Activated T-cell treated with anti-CD3 and anti-CD28 coated beads, Interleukin-2, amount 50 U/mL, for 48 hours (primary cell): ENCODE data around the gene TMEM252.

Source experiments
- DNase-seq, 2 experiments: peaks; one replicate each; pipeline ENCODE4 v3.0.0-alpha.2; 2020

Gene TMEM252

DNA sequence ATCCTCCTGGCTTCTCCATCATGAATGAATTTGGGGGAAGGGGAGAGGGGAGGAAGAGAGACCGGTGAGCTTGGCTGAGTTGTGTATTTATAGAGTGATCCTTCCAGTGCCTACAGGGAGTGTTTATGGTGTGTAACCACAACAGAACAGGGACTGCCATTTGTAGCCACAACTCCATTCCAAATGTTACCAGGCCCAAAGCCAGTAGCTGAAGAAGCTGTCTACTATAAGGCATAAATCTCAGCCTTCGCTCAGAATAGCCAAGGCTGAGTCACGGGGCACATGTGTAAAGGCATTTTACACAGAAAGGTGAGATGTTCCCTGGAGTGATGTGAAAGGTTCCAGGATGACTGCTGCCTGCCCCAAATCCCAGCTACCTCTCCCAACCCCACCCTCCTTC is 2.5 kb downstream of the TMEM252 start:
- DNase-seq: no peak

DNA sequence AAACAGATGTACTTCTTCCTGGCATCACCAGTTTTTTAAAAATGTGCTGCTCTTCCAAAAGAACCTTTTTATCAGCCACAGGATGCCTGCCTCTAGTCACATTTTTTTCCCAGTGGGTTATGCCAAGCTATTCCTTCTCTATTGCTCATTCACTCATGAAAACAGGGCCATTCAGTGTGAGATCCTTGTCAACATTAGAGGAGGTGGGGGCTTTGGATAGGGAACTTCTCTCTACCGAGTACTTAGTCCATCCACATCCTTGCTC is 3.1 kb downstream of the TMEM252 start:
- DNase-seq: no peak

DNA sequence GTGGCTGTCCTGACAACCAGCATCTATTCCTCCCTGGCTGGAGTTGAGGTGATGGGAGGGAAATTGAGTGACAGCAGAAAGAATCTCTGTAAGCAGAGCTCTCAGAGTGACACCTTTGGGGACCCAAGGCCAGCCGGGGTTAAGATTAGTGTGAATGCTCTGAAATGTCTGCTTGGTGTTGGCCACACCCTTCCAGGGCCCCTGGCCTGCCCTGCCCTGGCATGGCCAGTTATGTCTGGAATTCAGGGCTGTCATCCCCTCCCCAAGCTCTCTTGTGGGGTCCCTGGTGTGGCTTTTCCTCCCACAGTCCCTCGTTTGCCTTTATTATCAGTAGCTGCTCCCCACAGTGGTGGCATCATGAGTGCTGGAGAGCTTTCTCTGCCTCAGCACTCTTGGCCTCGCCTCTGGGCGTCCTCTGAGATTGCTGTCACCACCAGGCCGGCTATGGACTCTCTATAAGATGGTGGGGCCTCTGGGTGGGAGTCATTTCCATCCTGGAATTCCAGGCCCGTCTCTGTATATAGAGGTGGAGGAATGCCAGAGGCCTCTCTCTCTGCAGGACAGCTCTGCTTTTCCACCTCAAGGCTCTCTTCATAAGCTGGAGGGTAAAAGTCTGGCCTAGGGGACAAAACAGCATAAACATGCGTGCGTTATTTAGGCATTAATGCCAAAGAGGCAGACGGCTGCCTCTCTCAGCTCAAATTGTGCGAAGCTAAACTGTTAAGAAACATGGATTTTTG is 3.6 kb downstream of the TMEM252 start:
- no peak for DNase-seq

DNA sequence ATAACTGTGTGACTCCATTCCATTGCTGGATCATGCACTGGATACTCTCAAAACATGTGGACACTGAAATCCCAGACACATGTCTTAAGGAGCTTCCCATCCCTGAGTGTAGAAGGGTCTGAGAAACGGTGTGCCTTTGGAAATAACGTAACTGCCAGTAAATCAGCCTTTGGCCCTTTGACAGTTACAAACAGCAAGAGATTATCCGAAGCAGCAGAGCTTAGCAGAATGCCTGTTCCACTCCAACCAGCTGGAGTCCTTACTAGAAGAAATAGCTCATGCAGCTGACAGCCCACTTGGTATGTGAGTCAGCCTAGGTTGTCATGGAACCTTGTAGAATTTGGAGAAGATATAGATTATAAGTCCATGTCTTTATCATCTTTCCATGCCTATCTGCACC is 7.0 kb downstream of the TMEM252 start:
- DNase-seq: no peak

DNA sequence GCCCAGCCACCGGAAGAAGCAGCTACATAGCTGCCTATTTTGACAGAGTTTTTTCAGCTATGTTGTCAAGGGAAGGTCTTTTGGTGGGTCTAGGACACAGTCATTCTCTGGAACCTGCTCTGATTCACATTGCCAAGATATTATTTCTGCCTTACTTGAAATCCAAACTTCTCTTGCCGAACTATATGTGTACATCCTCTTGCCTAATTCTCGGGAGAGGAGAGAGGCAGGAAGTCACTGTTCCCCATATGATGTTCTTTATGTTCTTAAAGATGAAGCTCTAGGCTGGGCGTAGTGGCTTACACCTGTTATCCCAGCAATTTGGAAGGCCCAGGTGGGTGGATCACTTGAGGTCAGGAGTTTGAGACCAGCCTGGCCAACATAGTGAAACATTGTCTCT is 8.6 kb downstream of the TMEM252 start:
- no peak for DNase-seq

DNA sequence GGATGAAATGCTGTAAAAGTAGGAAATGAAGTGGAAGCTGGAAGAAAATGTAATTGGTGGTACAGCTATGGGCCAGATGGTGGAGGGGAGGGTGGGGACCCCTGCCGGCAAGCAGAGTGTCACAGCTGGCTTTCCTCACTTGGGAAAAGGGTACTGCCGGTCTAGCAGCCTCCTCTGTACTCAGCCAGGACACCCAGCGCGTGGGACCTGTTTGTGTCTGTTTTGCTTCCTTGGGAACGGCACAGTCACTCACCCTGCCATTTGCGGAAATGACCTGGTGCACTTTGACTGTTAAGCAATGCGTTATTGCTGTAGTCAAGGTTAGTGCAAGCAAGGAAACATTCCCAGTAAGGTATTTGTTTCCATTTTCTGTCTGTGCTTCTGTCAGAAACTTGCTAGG is 10.1 kb downstream of the TMEM252 start:
- DNase-seq: no peak

DNA sequence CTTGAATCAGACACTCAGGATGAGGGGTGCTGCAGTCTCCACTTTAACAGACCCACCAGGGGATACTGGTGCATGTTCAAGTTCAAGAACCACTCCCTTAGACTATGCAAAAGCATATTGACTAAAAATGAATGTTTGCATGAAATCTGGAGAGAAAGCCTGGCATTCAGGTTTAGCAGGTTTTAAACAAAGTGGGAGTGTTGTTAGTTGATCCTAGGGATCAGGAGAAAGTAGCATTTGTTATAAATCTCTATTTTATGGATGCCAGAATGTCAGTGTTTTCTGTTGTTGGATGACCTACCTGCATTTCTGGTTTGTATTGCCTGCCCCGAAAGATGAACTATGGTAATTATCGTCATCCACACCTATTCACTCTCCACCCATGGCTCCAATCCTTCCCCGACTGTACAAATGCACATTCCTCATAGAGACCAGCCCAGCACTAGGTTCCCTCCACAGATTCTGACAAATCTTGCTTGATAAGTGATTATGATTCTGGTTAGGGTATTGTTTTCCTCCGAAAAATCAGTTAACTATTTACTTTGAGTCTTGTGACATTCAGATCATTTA is 17.2 kb downstream of the TMEM252 start:
- no peak for DNase-seq

DNA sequence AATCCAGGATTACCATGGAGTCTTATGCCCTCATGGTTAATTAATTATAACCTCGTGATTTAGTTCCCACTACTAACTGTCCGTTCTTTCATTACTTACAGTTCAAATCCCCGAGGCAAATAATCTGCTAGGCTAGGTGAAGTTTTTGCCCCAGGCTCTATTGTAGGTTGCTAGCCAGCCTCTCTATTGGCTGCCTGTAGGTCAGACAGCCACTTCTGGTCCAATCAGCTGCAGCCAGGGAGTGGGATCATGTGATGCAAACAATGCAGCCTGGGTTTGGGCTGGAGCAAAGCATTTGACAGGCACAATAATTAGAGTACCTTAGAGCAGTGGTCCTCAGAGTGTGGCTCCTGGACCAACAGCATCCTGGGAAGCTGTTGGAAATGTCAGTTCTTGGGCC is 17.7 kb downstream of the TMEM252 start:
- no peak for DNase-seq

DNA sequence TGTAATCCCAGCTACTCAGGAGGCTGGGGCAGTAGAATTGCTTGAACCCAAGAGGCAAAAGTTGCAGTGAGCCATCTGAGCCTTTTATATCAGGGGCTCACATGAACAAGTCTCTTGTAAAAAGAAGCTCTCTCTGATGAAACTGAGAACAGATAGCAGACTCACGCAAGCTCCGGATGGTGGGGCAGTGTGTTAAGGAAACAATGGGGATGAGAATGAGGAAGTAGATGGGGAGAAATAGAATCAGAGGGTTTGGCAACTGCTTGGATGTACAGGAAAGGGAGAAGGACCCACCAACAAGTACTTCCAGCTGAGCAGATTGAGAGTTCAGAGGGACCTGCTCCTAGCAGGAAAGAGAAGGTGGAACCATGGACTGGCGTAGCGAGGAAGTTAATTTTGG is 18.6 kb downstream of the TMEM252 start:
- DNase-seq: no peak

DNA sequence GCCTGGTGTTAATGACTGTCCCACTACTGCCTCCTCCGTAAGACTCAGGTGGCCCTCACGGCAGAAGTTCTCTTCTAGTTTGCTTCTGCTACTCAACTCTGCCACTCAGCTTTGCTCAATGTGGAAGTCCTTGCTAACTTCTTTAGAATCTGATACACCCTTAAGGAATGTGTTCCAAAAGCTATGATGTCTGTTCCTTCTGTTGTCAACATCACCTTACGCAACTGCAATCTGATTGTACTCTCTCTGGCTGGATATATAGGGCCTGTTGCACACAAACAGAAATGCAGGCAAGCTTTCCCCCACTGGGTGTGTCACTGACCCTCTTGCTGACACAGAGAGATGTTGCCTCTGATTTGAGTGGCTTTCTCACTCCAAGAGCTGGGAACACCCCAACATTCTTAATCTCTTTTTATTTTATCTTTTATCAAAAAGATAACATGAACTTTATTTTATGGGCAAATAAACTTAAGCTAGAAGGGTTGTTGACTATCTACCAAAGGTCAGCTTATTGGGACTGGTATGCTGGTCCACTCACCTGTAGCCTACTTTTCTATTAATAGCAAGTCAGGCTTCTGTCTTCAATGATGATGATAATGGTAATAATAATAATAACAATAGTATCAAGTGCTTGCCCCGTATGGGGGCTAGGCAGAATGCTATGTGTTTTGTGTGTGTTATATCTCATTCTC is 25.2 kb downstream of the TMEM252 start:
- DNase-seq: no peak

DNA sequence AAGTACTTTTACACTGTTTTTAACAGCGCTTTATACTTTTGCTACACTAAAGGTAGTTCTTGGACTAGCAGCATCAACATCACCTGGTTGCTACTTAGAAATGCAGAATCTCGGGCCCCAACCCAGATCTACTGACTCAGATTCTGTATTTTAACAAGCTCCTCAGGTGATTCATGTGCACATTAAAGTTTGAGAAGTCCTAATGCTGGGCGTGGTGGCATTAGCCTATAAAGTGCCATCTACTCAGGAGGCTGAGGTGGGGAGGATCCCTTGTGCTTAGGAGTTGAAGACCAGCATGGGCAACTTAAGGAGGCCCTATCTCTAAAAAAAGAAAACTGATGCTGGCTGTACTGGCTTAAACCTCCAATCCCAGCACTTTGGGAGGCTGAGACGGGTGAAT is 26.7 kb downstream of the TMEM252 start:
- DNase-seq: no peak

DNA sequence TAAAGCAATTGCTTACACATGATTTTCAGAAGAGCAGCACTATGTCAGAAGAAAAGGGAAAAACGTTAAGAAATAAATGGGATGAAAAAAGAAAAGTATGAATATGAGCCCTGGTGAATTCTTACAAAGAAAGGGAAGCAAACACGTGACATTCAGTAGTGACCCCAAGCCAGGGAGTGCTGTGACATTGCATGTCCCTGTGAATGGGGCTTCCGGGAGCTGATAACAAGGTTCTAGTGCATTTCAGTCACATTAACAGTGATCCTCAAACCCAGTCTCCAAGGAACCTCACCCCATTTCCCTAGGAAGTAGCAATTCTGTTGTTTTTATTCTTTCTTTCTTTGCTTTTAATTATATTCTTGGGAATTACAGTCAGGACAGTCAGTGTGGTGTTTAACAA is 27.3 kb downstream of the TMEM252 start:
- no peak for DNase-seq

DNA sequence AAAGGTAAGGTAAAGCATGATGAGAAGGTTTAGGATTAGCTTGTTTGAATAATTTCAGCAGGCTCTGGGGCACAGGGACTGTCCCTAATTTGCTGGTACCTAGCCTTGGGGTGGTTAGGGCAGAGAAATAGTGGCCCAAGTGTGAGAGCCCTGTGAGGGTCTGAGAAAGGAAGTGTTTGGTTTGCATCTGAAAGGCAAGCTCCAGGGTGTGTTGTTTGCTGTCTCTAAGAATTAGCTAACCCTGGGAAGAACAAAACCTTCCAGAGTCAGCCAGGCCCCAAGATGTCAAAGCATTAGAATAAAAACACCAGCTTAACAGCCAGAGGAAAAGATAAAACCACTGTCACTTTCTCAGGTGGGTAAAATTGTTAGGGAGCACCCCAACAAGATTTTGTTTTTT is 31.0 kb downstream of the TMEM252 start:
- no peak for DNase-seq

DNA sequence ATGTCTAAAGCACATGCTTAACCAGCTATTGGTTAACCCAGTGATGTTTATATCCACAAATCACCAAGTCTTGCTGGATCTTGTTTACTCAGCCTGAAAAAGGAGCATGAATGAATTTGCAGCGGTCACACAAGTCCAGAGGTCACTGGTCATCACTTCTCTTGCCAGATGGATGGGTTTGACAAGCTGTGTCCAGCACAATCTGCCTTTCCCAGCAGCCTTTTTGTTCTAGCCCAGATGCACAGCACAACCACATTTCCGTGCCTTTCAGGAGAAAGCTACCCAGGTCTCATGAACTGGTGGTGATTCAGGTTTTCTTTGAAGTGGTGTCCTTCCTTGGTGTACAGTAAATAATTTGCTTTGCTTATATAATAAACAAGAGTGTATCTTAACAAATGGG is 32.1 kb downstream of the TMEM252 start:
- no peak for DNase-seq

DNA sequence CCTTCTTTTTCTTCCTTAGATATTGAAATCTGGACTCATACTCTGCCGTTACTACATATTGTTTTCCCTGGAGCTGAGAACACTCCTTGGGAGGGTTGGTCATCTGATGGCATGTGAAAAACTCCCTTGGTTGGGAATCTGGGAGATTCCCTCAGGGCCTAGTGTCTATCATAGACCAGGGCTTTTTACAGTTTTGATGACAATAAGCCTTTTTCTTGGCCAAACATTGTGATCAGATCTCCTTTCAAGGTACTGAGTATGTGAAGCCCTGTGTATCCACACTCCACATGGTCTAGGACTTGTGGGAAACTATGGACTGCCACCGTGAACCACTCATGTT is 32.9 kb downstream of the TMEM252 start:
- no peak for DNase-seq

DNA sequence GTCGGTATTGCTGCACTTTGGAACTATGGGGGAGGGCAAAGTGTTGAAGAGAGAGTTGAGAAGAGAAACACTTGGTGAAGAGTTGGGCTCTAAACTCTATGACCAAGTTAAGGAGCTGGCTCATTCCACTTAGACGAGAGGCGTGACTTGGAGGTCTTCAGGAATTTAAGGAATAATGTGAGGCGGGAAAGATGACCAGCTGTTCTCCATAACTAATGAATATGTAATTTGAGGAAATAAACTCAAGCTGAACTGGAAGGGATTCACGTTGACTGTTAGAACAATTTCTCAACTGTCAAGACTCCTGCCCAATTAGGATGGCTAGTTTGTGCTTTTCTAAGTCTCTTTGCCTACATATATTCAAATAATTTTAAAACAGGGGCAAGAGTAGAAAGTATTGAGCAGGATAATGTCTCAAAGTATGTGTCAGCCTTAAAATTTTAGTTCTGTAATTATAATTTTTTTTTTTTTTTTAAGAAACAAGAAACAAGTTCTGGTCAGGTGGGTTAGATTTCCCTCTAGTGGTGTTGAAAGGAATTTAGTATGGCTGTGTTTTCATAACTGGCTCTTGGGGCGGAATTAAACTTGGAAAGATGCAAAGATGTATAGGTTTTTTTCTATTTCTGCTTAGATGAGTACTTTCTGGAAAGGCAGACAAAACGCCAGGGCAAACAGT is 33.4 kb downstream of the TMEM252 start:
- DNase-seq: no peak

DNA sequence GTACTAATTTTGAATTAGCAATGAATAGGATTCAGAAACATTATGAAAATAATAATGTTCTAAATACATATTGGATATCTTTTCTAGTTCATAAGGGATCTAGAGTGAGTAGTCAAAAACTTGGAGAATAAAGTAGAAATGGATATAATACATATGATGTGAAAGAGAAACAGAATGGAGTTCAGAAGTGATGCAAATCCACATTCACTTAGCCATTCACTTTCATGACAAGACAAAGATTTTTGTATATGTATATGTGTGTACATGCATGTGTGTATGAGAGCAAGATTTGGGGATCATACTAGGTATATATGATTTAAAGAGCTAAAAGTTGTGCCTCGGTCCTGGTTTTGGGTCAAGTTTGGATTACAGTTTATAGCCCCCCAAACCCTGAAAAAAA is 34.1 kb downstream of the TMEM252 start:
- DNase-seq: no peak

DNA sequence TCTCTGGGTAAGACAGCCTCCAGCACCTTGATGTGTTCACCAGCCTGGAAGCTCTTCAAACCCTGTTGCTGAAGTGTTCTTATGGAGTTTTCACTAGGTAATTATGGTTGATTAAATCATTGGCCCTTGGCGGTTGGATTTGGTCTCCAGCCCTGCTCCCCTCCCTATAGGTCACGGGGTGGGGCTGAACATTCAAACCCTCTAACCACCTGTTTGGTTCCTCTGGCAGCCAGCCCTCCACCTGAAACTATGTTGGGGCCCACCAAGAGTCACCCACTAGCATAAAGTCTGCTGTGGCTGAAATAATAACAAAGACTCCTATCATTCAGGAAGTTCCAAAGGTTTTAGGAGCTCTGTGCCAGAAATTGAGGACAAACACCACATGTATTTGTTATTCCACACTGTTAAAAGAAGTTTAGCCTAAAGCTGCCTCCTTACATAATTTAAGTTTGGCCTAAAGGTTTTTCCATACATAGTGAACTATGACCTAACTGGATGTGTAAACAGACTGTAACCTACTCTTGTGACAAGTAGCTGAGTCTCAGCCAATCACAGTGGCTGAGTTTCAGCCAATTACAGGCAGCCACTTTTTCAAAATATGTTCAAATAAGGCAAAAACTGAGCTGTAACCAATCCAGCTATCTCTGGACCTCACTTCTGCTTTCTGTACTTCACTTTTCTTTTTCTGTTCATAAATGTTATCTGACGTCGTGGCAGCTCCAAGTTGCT is 34.8 kb downstream of the TMEM252 start:
- no peak for DNase-seq

DNA sequence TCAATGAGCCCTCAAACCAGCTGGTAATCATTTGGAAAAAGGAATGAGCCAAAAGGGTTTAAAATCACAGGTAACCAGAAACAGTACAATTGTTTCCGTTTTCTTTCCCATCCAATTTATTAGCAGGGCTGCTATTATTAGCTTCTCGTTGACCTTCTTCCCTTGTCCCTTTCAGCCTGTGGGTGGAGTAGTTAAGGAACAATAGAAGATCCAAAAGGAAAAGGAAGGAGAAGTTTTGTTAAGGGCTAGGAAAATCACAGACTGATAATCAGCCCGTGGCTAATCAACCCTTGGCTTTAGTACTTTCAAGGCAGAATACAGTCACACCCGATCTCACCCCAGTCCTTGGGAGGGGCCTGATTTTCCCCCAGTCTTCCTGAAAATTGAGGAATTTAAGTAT is 38.4 kb downstream of the TMEM252 start:
- no peak for DNase-seq

DNA sequence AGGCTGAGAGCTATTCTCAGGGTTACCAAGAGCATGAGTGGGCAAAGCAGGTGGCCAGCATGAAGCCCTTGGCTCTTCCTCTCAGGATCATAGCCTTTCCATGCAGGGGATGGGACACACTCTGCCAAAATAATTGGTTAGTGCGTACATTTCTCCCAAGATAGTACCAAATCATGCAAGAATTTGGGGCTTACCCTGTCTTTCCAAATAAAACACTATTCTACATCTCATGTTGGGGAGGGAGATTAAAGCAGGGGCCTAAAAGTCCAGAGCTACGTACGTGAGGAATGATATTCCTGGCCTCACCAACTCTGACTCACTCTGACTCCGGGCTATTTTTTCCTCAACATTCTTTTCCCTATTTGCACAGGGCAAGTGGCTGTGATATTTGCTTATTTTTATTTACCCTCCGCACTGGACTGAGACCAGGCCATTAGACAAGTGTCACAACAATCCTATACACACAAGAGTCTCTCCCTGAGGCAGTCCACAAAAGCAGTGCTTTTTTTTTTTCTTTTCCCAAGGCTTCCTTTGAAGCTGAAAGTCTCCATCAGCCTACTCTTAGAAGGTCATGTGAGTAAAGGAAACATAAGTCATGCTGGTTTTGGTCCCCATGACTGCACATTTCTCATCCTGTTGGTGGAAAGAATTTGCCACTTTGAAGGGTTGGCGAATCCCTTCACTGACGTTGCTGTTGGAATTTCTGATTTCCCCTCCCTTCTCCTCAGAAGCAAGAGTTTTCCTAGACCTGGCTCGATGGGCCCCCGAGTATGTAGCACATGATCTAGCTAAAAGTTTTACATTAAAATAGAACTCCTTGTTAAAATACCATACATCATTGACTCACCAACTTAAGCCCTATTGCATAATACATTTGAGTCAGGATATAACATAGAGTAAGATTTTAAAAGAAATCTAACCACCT is 40.0 kb downstream of the TMEM252 start:
- no peak for DNase-seq

DNA sequence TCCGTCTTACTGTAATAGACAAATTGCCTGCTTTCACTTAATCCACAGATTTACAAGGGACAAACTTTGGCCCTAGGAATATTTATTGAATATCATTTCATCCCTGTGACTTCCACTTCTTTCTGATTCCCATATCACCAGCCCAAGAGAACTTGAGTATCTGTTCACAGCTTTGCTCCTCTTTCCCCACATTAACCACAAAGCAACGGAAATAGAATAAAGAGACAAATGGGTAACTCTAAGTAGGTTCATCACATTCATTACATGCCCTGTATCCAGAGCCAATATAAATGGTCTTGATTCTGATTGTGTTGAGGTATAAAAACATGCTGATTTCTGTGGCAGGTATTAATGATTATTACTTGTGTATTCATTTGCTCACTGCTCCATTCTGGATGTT is 41.9 kb downstream of the TMEM252 start:
- DNase-seq: no peak

DNA sequence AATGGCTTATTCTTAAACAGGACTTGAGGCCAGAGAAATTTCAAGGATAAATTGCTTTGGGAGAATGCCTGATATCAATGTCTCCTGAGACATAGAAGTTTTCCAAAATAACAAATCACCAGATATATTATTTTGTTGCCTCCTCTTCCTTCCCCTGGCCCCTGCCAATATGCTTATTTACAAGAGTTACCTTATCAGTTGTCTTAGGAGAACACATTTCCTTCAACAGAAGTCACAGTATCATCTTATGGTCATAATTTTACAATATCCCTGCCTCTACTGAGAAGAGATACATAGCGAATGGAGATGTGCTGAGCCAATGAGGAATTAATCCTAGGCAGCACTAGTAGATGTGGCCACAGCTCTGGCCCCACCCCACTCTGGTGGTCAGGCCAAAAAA is 43.1 kb downstream of the TMEM252 start:
- no peak for DNase-seq

DNA sequence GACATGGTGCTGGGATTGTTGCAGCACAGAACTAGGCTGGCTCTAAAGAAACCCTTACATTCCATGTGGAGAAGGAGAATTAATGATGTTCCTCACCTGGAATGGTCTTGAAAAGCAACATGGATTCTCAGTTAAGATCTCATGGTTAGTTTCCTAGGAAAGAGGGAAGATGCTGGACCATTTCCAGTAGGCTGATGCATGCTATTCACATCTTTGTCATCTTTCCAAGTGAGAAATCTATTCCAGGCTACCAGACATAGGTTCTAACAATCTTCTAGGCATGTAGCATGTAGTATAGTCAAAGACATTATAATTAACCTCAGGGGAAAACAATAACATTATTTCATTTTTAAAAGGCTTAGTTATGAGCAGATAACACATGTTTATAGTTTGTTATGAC is 44.3 kb downstream of the TMEM252 start:
- DNase-seq: no peak
